WTC11 (cell line): Measurements from ENCODE around the gene STXBP6. TPM values are rescaled to one million over a fixed set of nuclear protein-coding genes. Genes with fewer than 3 reads are reported as not detected.

Experiments
- ATAC-seq: fragments of 200-7000 bp; cut with Tn5 transposase; 2 replicates; pipeline ENCODE4 v1.10.0; 2021; ENCODE audit warnings: mild to moderate bottlenecking, moderate library complexity
- CTCF ChIA-PET: fragments of 300-600 bp; sonication (Branson Sonifier 250); formaldehyde crosslinking; loops from one replicate; lab custom pipeline; 2021; ENCODE audit warnings: antibody characterized with exemption; lab: Charles Lee
- POLR2A ChIA-PET: fragments of 350-600 bp; sonication (Branson Sonifier 250); formaldehyde crosslinking; loops from one replicate; lab custom pipeline; 2021; ENCODE audit warnings: antibody characterized with exemption; lab: Charles Lee
- DNase-seq: peaks from one replicate; pipeline ENCODE4 v3.0.0; 2021; ENCODE audit warnings: low spot score
- H3K27ac Mint-ChIP-seq: 2 replicates; pipeline ENCODE4 v1.8.0; 2021; ENCODE audit warnings: mixed read lengths
- H3K27me3 Mint-ChIP-seq: 2 replicates; pipeline ENCODE4 v1.8.0; 2021; ENCODE audit warnings: low read depth, mild to moderate bottlenecking, moderate library complexity, mixed read lengths
- H3K36me3 Mint-ChIP-seq: 2 replicates; pipeline ENCODE4 v1.8.0; 2021; ENCODE audit warnings: mixed read lengths
- H3K4me1 Mint-ChIP-seq: 2 replicates; pipeline ENCODE4 v1.8.0; 2022; ENCODE audit warnings: mixed read lengths
- H3K4me3 Mint-ChIP-seq: 2 replicates; pipeline ENCODE4 v1.8.0; 2021; ENCODE audit warnings: mild to moderate bottlenecking, moderate library complexity, mixed read lengths
- H3K9me3 Mint-ChIP-seq: 2 replicates; pipeline ENCODE4 v1.8.0; 2021; ENCODE audit warnings: mixed read lengths
- ARID4B ChIP-seq: sonication (generic); formaldehyde crosslinking; IDR thresholded peaks from 2 replicates; pipeline ENCODE4 v1.8.0; 2023; ENCODE audit warnings: missing genetic modification reagents, mild to moderate bottlenecking, borderline replicate concordance
- EMX1 ChIP-seq: fragments of 250-450 bp; sonication (Bioruptor Pico); IDR thresholded peaks from 2 replicates; pipeline ENCODE4 v1.8.0; 2021; ENCODE audit warnings: mild to moderate bottlenecking
- GABPB1 ChIP-seq: sonication (generic); formaldehyde crosslinking; IDR thresholded peaks from 2 replicates; pipeline ENCODE4 v1.8.1; 2023; ENCODE audit warnings: mild to moderate bottlenecking, missing genetic modification reagents
- IRF2 ChIP-seq: sonication (generic); formaldehyde crosslinking; IDR thresholded peaks from 2 replicates; pipeline ENCODE4 v1.8.0; 2022; ENCODE audit warnings: low read depth, missing genetic modification reagents, borderline replicate concordance
- JUN ChIP-seq: sonication (generic); formaldehyde crosslinking; IDR thresholded peaks from 2 replicates; pipeline ENCODE4 v1.8.0; 2023; ENCODE audit warnings: mild to moderate bottlenecking, missing genetic modification reagents
- SOX15 ChIP-seq: fragments of 250-450 bp; sonication (Bioruptor Pico); IDR thresholded peaks from 2 replicates; pipeline ENCODE4 v1.9.0; 2021; ENCODE audit warnings: mild to moderate bottlenecking
- SP1 ChIP-seq: sonication (generic); formaldehyde crosslinking; conservative IDR thresholded peaks from 2 replicates; pipeline ENCODE4 v1.8.1; 2022; ENCODE audit warnings: missing genetic modification reagents
- total RNA-seq: library from RNA; stranded (reverse); gene quantifications from 3 replicates; pipeline ENCODE4 v1.2.3, GENCODE V29; 2021
- TF ChIP-seq, protein P1 (sequence below): sonication (generic); formaldehyde crosslinking; IDR thresholded peaks from 2 replicates; pipeline ENCODE4 v1.8.1; 2022; ENCODE audit warnings: low read depth, missing genetic modification reagents, borderline replicate concordance
- TF ChIP-seq, protein P2 (sequence below): sonication (generic); formaldehyde crosslinking; conservative IDR thresholded peaks from 2 replicates; pipeline ENCODE4 v1.8.1; 2023; ENCODE audit warnings: mild to moderate bottlenecking, low read depth, missing genetic modification reagents, moderate library complexity

Gene STXBP6
- total RNA-seq, 1 experiment from 2014 or later, result 4.2 TPM

DNA sequence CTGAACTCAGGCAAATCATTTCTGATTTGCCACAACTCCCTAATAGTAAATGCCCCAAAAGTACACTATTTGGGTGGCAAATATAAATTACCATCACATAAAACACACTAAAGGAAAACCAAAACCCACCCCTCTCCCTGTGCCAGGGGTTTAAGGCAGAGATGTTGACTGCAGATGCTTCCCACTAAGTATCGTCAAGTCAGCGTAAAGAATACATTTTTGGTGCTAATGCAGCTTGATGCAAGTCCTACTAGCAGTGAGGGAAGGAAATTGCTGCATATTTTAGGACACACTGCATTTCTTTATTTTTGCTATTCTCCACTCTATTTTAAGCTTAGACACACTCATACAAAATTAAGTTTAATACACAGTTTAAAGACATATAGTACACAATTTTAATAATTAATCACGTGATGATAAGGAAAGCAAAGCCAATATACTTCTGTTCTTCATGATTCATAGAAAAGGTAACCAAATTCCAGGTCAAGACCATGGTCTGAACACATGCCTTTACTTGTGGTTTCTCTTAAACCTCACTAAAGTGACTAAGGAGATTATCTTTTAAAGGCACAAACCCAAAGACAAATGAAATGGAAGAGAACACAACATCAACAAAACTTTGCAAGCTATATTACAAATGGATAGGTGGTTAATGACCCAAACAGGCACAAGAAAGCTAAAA, 162.2 kb downstream of the STXBP6 start:
- POLR2A ChIA-PET, result no interaction called here

DNA sequence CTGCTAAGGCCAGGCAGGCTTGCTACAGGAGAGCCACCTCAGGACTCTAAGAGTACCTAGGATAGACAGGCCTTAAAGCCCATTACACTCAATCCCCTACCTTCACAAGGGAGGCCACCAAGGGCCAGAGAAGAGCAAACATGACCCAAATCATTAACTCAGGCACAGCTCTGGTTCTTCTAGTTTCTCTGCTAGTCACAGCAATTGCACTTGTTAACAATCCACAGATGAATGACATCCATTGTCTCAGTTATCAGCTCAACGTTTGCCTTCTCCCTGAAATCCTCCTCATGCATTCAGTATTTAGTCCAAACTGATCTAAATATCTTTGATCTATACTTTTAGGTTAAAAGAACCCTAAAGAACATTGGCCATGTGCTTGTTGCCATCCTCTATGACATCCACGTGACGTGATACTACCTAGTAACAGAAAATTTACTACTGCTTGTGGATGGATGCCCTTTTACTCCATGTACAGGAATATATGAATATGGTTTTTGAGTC, 164.5 kb downstream of the STXBP6 start:
- no peak overlapping the region for H3K27ac Mint-ChIP-seq
- CTCF ChIA-PET, result no interaction called here

More for the DNA sequence above, 162.2 kb downstream of the STXBP6 start:
- Mint-ChIP-seq H3K4me1 (peaks cover 6% of the 10 kb centered on the region), H3K4me3 (no peak overlapping the region), H3K36me3 (no peaks in the 10 kb centered on the region), H3K27ac (no peak overlapping the region), H3K27me3 (no peaks in the 10 kb centered on the region), H3K9me3 (peaks cover 17% of the 10 kb centered on the region)
- no peak for TF ChIP-seq JUN (CRISPR knock-in tag)
- TF ChIP-seq, protein P1, sequence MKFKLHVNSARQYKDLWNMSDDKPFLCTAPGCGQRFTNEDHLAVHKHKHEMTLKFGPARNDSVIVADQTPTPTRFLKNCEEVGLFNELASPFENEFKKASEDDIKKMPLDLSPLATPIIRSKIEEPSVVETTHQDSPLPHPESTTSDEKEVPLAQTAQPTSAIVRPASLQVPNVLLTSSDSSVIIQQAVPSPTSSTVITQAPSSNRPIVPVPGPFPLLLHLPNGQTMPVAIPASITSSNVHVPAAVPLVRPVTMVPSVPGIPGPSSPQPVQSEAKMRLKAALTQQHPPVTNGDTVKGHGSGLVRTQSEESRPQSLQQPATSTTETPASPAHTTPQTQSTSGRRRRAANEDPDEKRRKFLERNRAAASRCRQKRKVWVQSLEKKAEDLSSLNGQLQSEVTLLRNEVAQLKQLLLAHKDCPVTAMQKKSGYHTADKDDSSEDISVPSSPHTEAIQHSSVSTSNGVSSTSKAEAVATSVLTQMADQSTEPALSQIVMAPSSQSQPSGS (CRISPR knock-in tag), result no peak
- no peak for TF ChIP-seq ARID4B (CRISPR knock-in tag)
- no peak for TF ChIP-seq EMX1
- ATAC-seq (no peak), DNase-seq (no peak)
- CTCF ChIA-PET, result interaction anchor here (2.7 kb wide), 1 partner anchor 81 kb away, joined by 8 read pairs; no protein-coding TSS in a partner anchor

GRCh38 chr14:24883576-24883975, 166.4 kb downstream of the STXBP6 start:
- Mint-ChIP-seq H3K4me1 (peaks cover 6% of the 10 kb centered on the region), H3K9me3 (no peaks in the 10 kb centered on the region), H3K27me3 (no peaks in the 10 kb centered on the region), H3K36me3 (no peaks in the 10 kb centered on the region), H3K27ac (no peak overlapping the region), H3K4me3 (no peak overlapping the region)
- DNase-seq (no peak), ATAC-seq (no peak)
- ChIA-PET CTCF (no interaction called here), POLR2A (no interaction called here)
- TF ChIP-seq, protein P2, sequence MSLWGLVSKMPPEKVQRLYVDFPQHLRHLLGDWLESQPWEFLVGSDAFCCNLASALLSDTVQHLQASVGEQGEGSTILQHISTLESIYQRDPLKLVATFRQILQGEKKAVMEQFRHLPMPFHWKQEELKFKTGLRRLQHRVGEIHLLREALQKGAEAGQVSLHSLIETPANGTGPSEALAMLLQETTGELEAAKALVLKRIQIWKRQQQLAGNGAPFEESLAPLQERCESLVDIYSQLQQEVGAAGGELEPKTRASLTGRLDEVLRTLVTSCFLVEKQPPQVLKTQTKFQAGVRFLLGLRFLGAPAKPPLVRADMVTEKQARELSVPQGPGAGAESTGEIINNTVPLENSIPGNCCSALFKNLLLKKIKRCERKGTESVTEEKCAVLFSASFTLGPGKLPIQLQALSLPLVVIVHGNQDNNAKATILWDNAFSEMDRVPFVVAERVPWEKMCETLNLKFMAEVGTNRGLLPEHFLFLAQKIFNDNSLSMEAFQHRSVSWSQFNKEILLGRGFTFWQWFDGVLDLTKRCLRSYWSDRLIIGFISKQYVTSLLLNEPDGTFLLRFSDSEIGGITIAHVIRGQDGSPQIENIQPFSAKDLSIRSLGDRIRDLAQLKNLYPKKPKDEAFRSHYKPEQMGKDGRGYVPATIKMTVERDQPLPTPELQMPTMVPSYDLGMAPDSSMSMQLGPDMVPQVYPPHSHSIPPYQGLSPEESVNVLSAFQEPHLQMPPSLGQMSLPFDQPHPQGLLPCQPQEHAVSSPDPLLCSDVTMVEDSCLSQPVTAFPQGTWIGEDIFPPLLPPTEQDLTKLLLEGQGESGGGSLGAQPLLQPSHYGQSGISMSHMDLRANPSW (CRISPR knock-in tag), result no peak

More for the DNA sequence above, 164.5 kb downstream of the STXBP6 start:
- ATAC-seq (no peak), DNase-seq (no peak)
- Mint-ChIP-seq H3K4me1 (peaks cover 6% of the 10 kb centered on the region), H3K27me3 (no peaks in the 10 kb centered on the region), H3K4me3 (no peak overlapping the region), H3K9me3 (peaks cover 7% of the 10 kb centered on the region), H3K36me3 (no peaks in the 10 kb centered on the region)
- no peak for TF ChIP-seq SP1 (CRISPR knock-in tag)
- TF ChIP-seq GABPB1 (CRISPR knock-in tag), result peak; percentile 34; the same call in 1 of the 2 replicates
- no peak for TF ChIP-seq IRF2
- no peak for TF ChIP-seq SOX15
- POLR2A ChIA-PET, result no interaction called here
